GM11168 (cell line): ENCODE results near the gene ALKBH5.

Experiments
- in situ Hi-C: fragments of 300-500 bp; cut with MboI; formaldehyde crosslinking; loops from one replicate; pipeline ENCODE4 v1.12.0; 2022; ENCODE audit warnings: low sequenced_read_pairs; ENCODE audit not compliant: unreplicated experiment

ALKBH5 gene

DNA sequence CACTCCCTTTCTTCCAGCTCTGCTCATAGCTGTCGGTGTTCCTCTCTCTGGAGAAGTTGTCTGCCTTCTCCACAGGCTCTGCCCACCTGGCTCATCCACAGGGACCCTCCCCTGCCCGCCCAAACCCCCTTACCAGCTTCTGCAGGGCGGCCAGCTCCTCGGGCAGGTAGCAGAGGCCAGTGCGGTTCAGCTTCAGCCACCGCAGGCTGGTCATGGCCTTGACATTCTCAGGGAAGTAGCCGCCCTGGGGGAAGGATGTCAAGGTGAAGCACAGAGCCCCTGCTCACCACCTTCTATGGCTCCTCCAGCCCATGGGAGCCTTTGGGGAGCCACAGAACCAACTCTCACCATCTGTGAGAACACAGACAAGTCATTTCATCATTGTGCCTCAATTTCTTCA is 73.1 kb downstream of the ALKBH5 start:
- in situ Hi-C loops: no loop called here

DNA sequence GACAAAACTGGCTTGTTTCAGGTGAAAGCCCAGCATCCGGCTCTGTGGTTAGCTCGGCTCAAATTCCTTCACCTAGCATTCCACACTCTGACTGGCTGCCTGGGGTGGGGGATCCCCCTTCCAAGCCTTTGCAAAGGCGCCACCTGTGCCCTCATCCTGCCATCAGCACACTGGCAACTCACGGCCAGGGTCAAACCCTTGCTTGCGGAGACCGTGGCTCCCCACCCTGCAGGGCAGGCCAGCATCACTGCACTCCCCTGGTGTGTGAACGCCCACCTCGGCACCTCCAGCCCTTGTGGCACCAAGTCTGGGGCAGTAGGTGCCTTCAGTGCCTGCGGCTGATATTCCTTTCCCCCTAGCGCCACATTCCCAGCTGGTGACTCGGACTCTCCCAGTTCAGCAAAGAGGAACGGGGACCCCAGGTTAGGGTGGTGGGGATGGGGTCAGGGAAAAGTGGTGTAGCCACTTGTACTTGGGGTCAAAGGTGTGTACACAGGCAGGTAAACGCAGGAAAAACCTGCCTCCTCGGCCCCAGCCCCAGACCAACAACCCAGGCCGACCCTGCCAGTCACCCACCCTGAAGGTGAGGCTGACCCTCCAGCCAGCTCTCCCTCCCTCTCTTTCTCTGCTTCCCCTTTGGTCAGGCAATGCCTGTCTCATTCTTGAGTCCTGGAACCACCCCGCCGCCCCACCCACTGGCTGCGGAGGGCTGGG is 73.8 kb downstream of the ALKBH5 start:
- in situ Hi-C loops: no loop called here

DNA sequence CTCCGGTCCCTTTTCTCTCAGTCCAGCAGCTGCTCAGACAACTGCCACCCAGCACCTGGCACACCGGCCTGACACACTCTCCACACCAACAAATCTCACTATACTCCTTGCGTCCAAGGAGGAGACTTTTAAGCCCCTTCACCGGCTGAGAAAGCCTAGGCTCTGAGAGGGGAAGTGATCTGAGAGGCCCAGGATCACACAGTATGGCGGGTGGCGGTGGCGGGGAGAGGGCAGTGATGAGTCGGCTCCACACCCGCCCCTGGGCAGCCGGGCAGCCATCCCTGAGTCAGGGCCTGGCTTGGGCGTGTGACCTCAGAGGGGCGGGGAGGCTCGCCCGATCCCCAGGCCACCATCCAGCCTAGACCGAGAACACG is 74.3 kb downstream of the ALKBH5 start:
- in situ Hi-C loops: no loop called here

DNA sequence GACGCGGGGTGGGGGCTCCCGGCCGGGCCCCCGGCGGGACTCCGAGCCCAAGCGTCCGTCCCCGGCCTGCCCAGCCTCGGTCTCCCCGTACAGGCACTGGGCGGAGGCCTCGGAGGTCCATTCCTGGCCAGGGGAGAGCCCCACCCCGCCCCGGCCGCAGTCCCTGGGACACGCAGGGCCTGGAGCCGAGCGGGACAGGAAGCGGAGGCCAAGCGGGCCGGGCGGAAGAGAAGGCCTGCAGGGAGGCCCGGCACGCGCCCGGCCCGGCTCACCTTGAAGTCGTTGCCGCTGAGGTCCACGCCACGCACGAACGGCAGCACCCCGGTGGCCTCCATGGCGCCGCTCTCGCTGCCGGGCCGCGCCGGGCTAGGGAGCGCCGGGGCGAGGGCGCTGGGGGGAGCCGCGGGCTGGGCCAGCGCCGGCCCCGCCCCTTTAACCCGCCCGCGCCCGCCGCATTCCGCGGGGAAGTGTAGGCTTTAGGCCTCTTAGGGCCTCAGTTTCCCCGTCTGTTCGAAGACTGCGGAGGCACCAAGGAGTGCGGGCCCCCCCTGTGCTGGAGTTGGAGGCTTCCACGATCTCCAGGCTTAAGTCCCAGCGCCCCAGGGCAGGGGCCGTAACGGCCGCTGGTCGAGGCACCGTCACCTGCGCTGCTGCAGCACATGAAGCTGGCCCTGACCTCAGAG is 74.9 kb downstream of the ALKBH5 start, which contains the start of gene FLII:
TSS of gene FLII (minus strand) at position 383 of the 683 bp plus-strand sequence. CDS start at position 335, 48 bp downstream.
- in situ Hi-C loops: no loop called here
